Glomerular endothelial cell (primary cell): ENCODE results near the gene MDM4. TPM values are rescaled to one million over a fixed set of nuclear protein-coding genes. Genes with fewer than 3 reads are reported as not detected.
"Not testable (repeated sequence)": the region's sequence is repeated elsewhere in the genome, so short reads cannot be mapped to it uniquely, and the experiment has no call there.

Source experiments
- DNase-seq: peaks from one replicate; pipeline ENCODE4 v3.0.0-alpha.2; 2011; ENCODE audit warnings: low read depth, low spot score; ENCODE audit errors: extremely low read depth
- total RNA-seq: library from RNA; depleted of rRNA; stranded (reverse); fragments of >200 nt; gene quantifications from 2 replicates; pipeline ENCODE4 v1.2.3, GENCODE V29; 2015

MDM4 gene
- total RNA-seq, 1 donor from 2014 or later: 28.9 TPM

- not testable (repeated sequence) for DNase-seq
Observed at GRCh38 chr1:204560002-204560401, 43.8 kb downstream of the MDM4 start.

- DNase-seq: no peak
Observed at GRCh38 chr1:204560590-204561150, 44.5 kb downstream of the MDM4 start.

- DNase-seq: no peak
Observed at GRCh38 chr1:204562075-204562990, 46.1 kb downstream of the MDM4 start.

- DNase-seq: no peak
Observed at GRCh38 chr1:204563307-204563706, 47.1 kb downstream of the MDM4 start.

- no peak for DNase-seq
Observed at GRCh38 chr1:204563780-204564179, 47.6 kb downstream of the MDM4 start.

- DNase-seq: no peak
Observed at GRCh38 chr1:204564835-204565234, 48.6 kb downstream of the MDM4 start.

- DNase-seq: peak; percentile 44
Observed at GRCh38 chr1:204565617-204566582, 49.7 kb downstream of the MDM4 start.

- no peak for DNase-seq
Observed at GRCh38 chr1:204566583-204566955, 50.4 kb downstream of the MDM4 start.

- DNase-seq: no peak
Observed at GRCh38 chr1:204567071-204567470, 50.9 kb downstream of the MDM4 start.

GRCh38 chr1:204568576-204569315 is 52.5 kb downstream of the MDM4 start:
- no peak for DNase-seq

- no peak for DNase-seq
Observed at GRCh38 chr1:204569478-204569877, 53.3 kb downstream of the MDM4 start.

GRCh38 chr1:204570021-204570420 is 53.8 kb downstream of the MDM4 start:
- DNase-seq: not testable (repeated sequence)

GRCh38 chr1:204571128-204571527 is 54.9 kb downstream of the MDM4 start:
- no peak for DNase-seq

GRCh38 chr1:204571631-204572030 is 55.4 kb downstream of the MDM4 start:
- DNase-seq: no peak

GRCh38 chr1:204572923-204573922 is 57.0 kb downstream of the MDM4 start:
- DNase-seq: no peak

GRCh38 chr1:204574016-204574864 is 58.0 kb downstream of the MDM4 start:
- no peak for DNase-seq

GRCh38 chr1:204574865-204575163 is 58.6 kb downstream of the MDM4 start:
- no peak for DNase-seq
